ENCODE measurements around the gene LTBP1.
A peak's percentile ranks its signal among the peaks of the same experiment; 100 is the strongest.
"Not testable (repeated sequence)": the region's sequence is repeated elsewhere in the genome, so short reads cannot be mapped to it uniquely, and the experiment has no call there.

LTBP1 gene

DNA sequence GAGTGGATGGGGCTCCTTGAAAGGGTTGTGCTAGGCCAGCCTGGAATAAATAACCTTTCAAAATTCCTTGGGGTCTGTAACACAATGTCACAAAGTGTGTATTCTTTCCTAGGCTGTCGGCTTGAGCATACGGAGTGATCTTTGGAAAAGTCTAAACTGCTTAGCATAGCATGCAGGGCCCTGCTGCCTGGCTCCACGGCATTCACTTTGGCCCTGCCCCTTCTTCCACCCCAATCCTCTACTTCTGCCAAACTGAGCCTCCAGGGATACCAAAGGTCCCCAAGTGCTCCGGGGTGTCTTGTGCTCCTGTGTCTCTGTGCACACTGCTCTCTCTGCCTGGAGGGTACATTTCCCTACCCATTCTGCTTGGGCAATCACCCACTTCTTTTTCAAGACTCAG, 196.1 kb downstream of the LTBP1 start:
- no peak for DNase-seq (ENCODE audit: low read depth)

DNA sequence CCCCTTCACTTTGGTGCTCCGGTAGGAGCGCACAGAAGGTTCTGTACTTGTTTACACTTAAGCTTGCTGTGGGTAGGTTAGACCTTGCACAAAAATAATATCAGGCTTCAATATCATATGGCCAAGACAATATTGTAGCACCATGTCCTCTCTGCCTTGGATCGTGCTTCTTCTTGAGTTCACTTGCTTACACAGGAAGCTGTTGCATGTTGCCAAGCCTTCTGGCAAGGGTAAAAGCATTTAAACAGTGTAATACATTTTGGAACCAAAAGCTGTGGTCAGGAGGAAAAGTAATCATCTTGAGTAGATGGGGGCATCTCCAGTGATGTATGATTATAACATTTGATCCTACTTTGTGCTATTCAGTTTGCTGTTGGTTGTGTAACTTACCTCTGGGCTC, 197.5 kb downstream of the LTBP1 start:
- DNase-seq (ENCODE audit: low read depth) = no peak

DNA sequence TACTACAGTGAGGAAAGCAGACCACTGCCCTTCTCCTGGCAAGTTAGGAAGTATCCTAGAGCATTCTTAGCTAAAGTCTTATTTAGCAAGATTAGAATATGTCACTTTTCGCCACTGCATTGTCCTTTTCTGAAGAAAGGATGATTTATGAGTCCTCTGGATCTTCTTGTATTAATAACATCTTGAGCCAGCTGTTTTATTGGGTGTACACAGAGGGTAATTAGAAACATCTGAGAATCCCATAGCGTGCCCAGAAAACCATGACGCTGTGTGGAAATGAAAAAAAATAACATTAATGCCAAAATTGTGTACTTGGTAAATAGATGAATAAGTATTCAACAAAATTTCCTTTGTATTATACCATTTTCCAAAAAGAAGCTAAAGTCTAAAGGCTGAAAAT, 198.7 kb downstream of the LTBP1 start:
- DNase-seq (ENCODE audit: low read depth) = no peak

DNA sequence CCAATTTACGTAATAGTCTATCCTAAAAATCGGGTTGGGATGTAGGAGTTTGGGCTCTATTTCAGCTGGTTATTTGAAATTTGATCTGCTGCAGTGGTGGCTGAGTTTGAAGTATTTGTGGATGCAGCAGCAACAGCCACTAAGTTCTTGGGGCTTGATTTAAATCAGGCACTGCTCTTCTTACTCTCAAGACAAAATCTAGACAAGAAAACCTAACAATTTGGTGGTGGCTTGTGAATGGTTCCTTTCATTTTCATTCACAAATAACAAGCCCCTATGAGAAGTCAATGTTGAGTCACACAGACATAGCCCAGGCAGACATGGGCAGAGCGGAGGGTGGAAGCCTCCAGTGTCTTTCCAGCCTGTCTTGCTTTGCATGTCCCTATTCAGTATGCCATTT, 199.3 kb downstream of the LTBP1 start:
- DNase-seq (ENCODE audit: low read depth) = no peak

DNA sequence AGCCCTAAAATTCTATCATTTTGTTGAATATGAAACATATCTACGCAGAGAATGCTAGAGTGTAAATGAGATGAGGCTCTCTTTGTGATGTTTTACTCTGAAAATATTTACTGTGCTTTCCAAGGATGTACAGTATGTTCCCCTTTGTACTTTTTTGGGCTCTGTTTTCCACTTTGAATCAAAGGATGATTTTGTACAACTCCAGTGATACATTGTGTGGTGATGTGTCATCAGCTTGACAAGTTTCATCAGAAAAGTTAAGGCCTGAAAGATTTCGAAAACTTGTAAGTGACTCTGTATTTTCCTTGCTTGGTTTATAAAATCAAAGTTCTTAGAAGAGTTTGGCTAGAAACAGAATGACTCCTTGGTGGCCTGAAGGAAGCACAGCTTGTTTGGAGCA, 206.3 kb downstream of the LTBP1 start:
- peak; percentile 74 for DNase-seq (ENCODE audit: low read depth)

DNA sequence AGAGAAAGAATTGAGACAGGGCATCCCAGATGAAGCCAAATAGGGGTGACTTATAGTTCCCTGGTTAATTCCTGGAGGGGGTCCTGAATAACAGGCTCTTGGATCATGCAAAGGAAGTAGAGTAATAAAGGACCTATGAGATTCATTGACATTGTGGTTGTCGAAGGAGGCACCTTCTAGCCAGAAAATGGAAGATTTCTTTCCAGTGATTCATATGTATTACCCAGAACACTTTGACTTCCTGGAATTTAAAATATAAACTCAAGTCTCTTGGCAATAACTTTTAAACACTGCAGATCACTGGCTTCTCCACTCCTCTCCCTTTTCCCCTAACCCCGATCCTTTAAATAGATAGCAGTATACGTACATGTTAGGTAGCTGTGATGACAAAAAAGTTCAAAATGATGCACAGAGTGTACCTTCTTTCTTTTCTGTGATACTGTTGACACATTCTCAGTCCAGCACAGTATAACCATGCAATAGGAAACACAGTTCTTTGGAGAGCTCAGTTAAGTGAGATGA, 211.8 kb downstream of the LTBP1 start:
- DNase-seq (ENCODE audit: low read depth) = peak; percentile 74

DNA sequence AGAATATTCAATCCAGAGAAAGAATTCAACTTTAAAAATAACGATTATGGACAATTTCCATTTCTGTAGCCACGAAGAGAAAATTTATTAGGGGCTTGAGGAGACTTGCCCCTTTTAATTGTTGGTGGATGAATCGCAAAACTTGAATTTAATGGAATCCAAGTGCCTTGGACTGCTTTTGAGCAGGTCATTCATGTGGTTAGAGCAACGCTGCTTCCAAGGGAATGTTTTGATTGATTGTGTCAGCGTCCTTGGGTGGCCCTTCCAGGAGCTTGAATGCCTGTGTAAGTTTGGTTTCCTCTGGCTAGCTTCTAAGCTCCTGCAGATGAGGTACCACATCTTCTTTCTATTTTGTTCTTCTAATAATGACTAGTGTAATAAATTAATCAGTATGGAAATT, 213.4 kb downstream of the LTBP1 start:
- no peak for DNase-seq (ENCODE audit: low read depth)

DNA sequence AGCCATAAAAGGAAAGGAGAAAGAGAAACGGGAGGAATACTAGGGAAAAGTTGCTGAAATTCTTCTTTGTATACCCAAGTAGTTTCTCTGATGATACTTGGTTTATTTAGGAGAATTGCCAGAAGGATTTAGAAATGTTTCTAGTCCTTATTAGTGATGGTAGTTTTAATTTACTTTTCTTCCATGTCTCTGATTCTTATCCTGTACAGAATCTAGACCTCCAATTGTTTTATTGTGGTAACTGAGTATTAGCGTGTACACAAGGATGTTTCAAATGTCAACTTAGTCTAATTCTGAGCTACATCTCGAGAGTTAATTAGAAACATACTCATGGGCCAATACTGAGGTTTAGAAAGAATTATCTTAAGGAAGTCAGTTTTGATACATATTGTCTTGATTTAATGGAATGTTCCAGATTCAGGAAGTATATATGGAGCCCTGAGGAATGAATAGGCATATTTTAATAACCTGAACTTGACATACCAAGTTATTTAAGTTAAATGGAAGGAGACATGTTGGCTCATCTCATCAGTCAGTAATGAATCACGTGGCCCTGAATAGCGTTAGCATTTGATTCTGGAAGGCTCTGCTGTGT, 219.6 kb downstream of the LTBP1 start:
- DNase-seq (ENCODE audit: low read depth) = peak; percentile 57

DNA sequence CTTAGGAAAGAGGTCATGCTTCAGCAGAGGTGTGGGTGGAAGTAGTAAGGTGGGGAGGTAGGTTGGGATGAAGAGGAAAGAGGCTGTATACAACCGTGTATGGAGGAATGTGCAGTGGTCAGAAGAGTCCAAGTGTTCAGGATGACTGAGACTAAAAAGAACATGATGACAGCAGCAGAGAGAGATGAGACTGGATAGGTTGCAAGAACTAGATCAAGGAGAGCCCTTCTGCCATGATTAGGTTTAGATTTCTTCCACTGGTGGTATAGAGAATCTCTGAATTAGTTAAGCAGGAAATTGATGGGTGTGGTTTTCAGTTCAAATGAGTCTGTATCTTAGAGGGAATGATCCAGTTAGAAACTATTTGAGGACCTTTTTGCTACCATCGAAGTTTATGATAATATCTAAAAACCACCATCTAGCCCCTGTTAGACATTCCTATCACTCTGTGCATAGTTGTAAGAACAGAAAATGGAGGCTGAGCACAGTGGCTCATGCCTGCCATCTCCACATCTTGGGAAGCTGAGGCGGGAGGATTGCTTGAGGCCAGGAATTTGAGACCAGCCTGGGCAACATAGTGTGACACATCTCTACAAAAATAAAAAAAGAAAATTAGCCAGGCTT, 221.0 kb downstream of the LTBP1 start:
- DNase-seq (ENCODE audit: low read depth) = no peak

DNA sequence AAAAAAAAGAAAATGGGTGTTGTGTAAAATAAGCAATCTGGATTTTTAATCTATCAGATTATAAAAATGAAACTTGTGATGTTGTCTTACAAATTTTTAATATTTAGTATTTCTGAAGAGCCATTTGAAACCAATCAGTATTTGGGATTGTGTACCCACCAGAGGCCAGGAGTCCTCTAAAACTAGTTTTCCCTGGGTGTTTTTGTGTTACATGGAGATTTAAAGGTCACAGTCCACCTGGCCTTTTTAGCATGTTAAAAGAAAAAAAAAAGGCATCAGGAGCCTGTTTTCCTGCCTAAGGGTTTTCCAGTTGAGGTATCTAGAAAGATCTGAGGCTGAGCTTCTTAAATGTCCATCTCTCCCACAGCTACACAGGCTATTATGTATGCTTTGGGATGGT, 221.7 kb downstream of the LTBP1 start:
- DNase-seq (ENCODE audit: low read depth) = no peak

DNA sequence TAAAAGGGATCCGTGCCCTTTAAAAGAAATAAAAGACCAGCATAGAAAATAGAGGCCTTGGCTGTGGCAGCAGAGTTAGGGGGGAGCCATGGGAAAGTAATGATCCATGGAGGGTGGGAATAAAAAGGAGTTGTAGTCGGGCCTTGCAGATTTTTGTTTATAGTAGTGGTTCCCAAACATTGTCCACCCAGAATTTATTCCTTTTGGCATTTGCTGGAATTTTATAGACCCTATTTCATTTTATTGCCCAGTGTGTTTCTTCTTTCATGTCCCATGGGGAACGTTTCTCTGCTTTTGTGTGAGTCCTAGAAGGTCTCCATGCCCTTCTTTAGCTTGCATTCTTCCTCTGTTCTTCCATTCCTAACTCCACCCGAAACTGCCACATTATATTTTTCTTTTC, 222.2 kb downstream of the LTBP1 start:
- no peak for DNase-seq (ENCODE audit: low read depth)

DNA sequence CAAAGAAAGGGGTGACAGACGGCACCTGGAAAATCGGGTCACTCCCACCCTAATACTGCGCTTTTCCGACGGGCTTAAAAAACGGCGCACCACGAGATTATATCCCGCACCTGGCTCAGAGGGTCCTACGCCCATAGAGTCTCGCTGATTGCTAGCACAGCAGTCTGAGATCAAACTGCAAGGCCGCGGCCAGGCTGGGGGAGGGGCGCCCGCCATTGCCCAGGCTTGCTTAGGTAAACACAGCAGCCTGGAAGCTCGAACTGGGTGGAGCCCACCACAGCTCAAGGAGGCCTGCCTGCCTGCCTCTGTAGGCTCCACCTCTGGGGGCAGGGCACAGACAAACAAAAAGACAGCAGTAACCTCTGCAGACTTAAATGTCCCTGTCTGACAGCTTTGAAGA, 223.5 kb downstream of the LTBP1 start:
- DNase-seq (ENCODE audit: low read depth) = not testable (repeated sequence)

DNA sequence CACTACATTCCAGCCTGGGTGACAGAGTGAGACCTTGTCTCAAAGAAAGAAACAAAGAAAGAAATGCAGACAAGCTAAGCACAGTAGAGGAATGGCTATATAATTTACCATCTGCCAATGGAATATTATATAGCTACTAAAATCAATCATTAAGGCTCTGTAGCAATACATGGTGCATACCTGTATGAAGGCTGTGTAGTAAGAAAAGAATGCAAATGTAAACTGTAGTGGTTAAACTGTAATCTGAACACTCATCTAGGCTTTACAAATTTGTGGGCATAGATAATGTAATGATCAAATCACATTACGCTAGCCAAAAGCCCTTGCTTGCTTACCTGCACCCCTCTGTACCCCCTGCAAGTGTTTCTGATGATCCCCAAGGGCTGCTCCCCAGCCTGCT, 230.9 kb downstream of the LTBP1 start:
- DNase-seq (ENCODE audit: low read depth) = no peak

DNA sequence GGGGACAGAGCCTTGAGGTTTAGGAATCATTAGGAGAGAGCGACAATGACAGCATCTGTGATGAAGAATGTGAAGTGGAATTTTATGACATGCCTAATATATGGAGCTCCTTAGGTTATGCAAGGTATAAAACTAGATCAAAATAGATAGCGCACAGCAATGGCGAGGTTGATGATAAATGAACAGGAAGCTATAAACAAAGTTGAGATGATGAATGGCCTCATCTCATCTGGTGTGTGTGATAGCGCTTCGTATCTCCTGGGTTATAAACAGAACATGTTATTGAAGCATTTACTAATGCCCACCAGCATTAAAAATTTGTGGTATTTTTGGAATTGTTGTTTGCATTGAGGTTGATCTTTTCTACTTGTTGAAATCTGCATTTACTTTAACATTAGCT, 231.5 kb downstream of the LTBP1 start:
- no peak for DNase-seq (ENCODE audit: low read depth)

DNA sequence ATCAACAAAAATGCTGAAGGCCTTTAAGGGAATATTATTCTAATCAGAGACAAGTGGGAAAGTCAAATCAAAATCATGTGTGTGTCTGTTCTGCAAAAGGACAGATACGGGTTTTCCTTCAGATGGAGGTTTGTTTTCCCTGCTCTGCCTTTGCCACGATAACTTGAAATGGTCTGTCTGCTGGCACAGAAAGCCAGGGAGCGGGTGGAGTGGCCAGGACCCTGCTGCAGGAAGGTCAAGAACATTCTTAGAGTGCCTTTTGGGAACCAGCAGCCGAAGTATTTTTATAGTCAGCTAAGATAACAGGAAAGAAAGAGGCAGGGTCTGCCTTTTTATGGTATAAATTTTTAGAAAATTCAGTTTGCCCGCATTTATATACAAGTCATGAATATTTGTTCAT, 234.2 kb downstream of the LTBP1 start:
- no peak for DNase-seq (ENCODE audit: low read depth)

DNA sequence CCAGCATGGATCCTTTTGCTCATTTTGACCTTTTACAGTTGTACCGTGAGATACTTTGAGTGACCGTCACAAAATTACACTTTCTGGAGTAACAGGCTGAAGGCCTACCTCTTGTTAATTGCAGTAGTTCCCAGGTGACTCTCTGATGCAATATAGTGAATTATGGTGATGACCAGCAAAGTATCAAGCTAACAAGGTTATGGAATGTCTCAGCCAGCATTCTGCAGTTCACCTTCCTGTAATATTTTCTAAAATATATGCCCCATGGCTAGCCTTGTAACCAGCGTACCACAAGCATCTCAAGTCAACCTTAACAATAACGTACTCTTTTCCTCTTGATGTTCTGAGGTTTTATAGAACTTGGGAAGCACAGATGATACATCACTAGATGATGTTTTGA, 234.7 kb downstream of the LTBP1 start:
- no peak for DNase-seq (ENCODE audit: low read depth)

DNA sequence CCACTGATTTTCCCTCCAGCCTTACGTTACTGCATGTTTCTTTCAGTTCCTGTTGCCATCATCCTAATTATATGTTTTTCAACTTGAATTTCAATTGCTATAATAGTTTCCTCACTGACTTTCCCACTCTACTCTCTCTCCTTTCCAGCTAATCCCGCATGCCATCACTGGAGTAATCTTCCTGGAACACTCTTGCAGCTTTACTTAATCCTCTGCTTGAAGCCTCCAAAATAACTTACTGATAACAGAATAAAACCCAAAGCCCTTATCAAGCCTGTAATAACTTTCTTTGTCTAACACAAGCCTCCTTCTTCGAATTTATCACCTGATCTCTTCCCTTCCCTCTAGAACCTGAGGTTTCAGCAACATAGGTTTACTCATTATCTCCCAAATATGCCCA, 237.3 kb downstream of the LTBP1 start:
- DNase-seq (ENCODE audit: low read depth) = no peak

DNA sequence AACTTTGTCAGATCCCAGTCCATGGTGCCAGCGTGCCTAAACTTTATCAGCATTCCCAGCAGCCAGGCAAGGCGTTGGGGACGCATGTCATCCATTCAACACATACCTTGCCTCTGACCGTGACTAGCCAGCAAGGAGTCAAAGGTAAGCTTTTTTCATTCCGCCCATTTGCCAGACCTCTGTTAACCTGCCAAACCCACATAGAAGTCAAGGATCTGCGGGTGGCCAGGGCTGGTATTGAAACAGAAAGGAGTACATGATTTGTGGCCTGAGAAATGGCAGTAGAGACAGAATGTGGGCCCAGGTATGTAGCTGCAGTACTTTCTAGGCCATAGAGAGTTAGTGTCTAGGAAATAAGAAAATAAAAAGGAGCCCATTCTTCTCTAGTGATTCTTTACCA, 240.2 kb downstream of the LTBP1 start:
- DNase-seq (ENCODE audit: low read depth) = no peak

DNA sequence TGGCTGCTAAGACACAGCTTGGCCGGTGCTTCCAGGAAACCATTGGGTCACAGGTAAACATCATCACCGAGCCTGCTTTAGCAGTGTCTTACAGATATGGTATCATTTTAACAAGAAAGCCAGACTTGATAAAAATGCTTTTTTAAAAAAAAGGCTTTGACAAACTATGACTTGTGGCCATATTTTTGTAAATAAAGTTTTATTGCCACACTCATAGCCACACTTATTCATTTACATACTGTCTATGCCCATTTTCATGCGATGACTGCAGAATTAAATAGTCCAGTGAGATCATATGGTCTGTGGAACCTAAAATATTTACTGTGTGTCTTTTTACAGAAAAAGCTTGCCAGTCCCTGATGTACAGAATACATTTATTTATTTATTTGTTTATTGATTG, 242.0 kb downstream of the LTBP1 start:
- DNase-seq (ENCODE audit: low read depth) = no peak

DNA sequence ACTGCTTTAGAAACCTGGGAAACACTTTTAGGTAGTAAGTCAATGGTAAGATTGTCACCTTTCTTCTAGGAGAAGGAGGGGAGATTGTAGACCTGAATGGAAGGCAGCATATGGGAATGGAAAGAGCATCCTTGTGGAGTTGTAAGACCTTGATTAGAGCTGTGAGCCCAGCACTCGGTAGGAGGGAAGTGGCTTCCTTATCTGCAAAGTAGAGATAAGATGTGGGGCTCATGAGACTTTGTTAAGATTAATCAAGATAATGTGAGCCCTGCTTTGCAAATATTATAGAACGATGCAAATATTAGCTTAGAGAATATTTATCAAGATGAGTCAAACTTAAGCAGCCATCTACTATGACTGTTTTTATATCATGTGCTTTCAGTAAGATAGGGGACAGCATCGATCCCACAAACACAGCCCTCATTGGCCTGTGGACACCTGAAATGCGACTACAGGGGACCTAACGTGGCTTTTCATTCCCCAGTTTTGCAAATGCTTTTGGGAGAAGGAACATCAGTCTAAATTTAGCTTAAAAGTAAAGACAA, 243.7 kb downstream of the LTBP1 start:
- no peak for DNase-seq (ENCODE audit: low read depth)

DNA sequence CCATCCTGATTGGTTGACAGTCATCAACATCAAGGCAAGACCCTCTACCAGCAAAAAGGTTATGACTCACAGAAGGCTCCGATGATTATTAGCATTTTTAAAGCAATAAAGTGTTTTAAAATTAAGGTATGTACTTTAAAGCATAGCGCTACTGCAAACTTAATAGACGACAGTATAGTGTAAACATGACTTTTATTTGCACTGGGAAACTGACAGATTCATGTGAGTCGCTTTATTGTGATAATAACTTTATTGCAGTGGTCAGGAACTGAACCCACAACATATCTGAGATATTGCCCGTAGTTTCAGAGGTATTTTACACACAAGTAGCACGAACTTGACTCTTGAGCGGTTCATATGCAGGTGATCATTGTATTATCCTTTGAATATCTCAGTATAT, 249.1 kb downstream of the LTBP1 start:
- no peak for DNase-seq (ENCODE audit: low read depth)

DNA sequence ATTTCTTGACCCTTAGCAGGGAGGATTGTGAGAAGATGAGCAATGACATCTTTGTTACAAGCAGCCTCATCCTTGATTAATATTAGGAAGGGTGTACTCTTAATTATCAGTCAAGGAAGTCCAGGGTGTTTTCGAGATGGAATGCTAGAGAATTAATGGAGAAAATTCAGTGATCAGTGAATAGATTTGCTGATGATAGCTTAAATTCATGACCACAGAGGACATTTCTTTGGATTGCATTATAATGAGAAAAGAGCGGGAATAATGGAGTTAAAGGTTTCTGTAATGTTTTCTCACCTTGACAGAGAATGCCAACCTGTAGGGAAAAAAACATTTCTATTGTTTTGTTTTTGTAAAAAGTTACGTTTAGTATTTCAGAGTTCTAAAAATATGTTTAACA, 249.9 kb downstream of the LTBP1 start:
- DNase-seq (ENCODE audit: low read depth) = no peak

DNA sequence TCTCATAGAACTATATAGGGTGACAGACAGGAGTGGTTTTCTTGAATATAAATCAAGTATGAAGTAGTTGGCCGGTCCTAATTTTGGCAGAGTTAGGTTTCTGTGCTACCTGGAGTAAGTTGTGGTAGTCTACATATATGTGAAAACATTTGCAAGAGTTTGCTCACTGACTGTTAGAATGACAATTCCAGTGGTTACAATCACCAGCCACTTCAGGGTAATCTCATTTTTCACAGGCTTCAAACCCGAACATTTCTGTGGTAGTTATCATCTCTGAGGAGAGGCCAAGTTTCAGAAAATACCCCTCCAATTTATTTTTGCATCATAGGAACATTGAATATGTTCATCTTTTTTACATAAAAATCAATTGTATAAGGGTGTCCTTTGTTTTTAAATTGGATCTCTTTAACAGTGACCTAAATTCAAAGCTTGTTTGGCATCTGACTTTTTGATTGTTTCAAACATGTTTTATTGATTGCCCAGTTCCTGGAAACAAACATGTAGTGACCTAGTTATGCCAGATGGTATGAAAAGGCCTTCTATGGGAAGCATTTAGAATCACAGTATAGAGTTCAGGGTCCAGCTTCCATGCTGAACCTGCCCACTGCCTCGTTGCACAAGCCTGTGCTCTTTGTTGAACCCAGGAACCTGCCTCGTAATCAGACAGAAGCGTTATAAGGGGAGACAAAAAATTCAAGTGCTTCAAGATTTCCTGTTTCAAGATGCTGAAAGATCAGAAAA, 250.6 kb downstream of the LTBP1 start:
- DNase-seq (ENCODE audit: low read depth) = no peak
